Stimulated activated CD4-positive, alpha-beta T cell treated with anti-CD3 and anti-CD28 coated beads, TNF-alpha, amount 100 ng/mL, for 24 hours (primary cell): Measurements from ENCODE around the gene TNPO3.
"Not testable (repeated sequence)": the region's sequence is repeated elsewhere in the genome, so short reads cannot be mapped to it uniquely, and the experiment has no call there.

Experiments
- DNase-seq, 3 experiments: peaks; one replicate each; pipeline ENCODE4 v3.0.0-alpha.2; 2020; ENCODE audit warnings: low read depth in 3 of 3

The TNPO3 gene

GRCh38 chr7:129014501-129015101, 40.3 kb downstream of the TNPO3 start:
- DNase-seq, result no peak

GRCh38 chr7:129013048-129013724, 41.7 kb downstream of the TNPO3 start:
- DNase-seq, result no peak

GRCh38 chr7:129012641-129013040, 42.3 kb downstream of the TNPO3 start:
- DNase-seq, result no peak

- no peak for DNase-seq
Measured at GRCh38 chr7:129010075-129010474, 44.8 kb downstream of the TNPO3 start.

- DNase-seq, result no peak
Measured at GRCh38 chr7:129009437-129009836, 45.5 kb downstream of the TNPO3 start.

GRCh38 chr7:129008645-129009414, 46.1 kb downstream of the TNPO3 start:
- DNase-seq, result no peak

GRCh38 chr7:129007572-129007971, 47.3 kb downstream of the TNPO3 start:
- no peak for DNase-seq

- no peak for DNase-seq
Measured at GRCh38 chr7:129006636-129007414, 48.1 kb downstream of the TNPO3 start.

- no peak for DNase-seq
Measured at GRCh38 chr7:129005186-129005585, 49.7 kb downstream of the TNPO3 start.

GRCh38 chr7:128997181-128997580, 57.7 kb downstream of the TNPO3 start:
- DNase-seq, result no peak

GRCh38 chr7:128994560-128994959, 60.4 kb downstream of the TNPO3 start:
- not testable (repeated sequence) for DNase-seq

- DNase-seq, result no peak
Measured at GRCh38 chr7:128993419-128993818, 61.5 kb downstream of the TNPO3 start.

GRCh38 chr7:128989961-128990360, 65.0 kb downstream of the TNPO3 start:
- DNase-seq, result no peak

- DNase-seq, result no peak
Measured at GRCh38 chr7:128988372-128988771, 66.5 kb downstream of the TNPO3 start.

- no peak for DNase-seq
Measured at GRCh38 chr7:128986609-128987008, 68.3 kb downstream of the TNPO3 start.

GRCh38 chr7:128985660-128986059, 69.3 kb downstream of the TNPO3 start:
- DNase-seq, result no peak

GRCh38 chr7:128982105-128982504, 72.8 kb downstream of the TNPO3 start:
- DNase-seq, result no peak

GRCh38 chr7:128974241-128974934, 80.5 kb downstream of the TNPO3 start:
- no peak for DNase-seq

GRCh38 chr7:128968624-128969023, 86.3 kb downstream of the TNPO3 start:
- no peak for DNase-seq

GRCh38 chr7:128963327-128963757, 91.6 kb downstream of the TNPO3 start:
- peak in 2 of 3 experiments; percentile 21 to 37 for DNase-seq

GRCh38 chr7:128962899-128963298, 92.0 kb downstream of the TNPO3 start:
- DNase-seq, result no peak
